Hepatocyte (in vitro differentiated cells): ENCODE results near the gene IGSF11. TPM values are rescaled to one million over a fixed set of nuclear protein-coding genes. Genes with fewer than 3 reads are reported as not detected.

Experiments used
- DNase-seq: peaks from one replicate; pipeline ENCODE4 v3.0.0-alpha.2; 2016; ENCODE audit warnings: low spot score
- H2AFZ ChIP-seq: fragments of 200-600 bp; sonication (generic); 2 replicates; pipeline ENCODE4 v1.6.0; 2016; ENCODE audit warnings: antibody characterized with exemption, mild to moderate bottlenecking
- H3K27ac ChIP-seq: fragments of 200-600 bp; sonication (generic); 2 replicates; pipeline ENCODE4 v1.5.1; 2016; ENCODE audit warnings: mild to moderate bottlenecking
- H3K27me3 ChIP-seq: fragments of 200-600 bp; sonication (generic); 2 replicates; pipeline ENCODE4 v1.6.1; 2016
- H3K36me3 ChIP-seq: fragments of 200-600 bp; sonication (generic); replicated peaks from 2 replicates; pipeline ENCODE4 v1.5.1; 2016; ENCODE audit warnings: low read depth; ENCODE audit not compliant: insufficient read depth
- H3K4me1 ChIP-seq: fragments of 200-600 bp; sonication (generic); 2 replicates; pipeline ENCODE4 v1.5.1; 2016; ENCODE audit warnings: mild to moderate bottlenecking, moderate library complexity; ENCODE audit not compliant: insufficient read depth
- H3K4me2 ChIP-seq: fragments of 200-600 bp; sonication (generic); 2 replicates; pipeline ENCODE4 v1.6.0; 2016
- H3K4me3 ChIP-seq: fragments of 200-600 bp; sonication (generic); 2 replicates; pipeline ENCODE4 v1.5.1; 2016; ENCODE audit warnings: mild to moderate bottlenecking
- H3K79me2 ChIP-seq: fragments of 200-600 bp; sonication (generic); 2 replicates; pipeline ENCODE4 v1.6.0; 2017; ENCODE audit warnings: mild to moderate bottlenecking
- H3K9me2 ChIP-seq: fragments of 200-600 bp; sonication (generic); replicated peaks from 2 replicates; pipeline ENCODE4 v1.6.0; 2017; ENCODE audit warnings: mild to moderate bottlenecking; ENCODE audit not compliant: insufficient read depth
- H3K9me3 ChIP-seq: fragments of 200-600 bp; sonication (generic); 2 replicates; pipeline ENCODE4 v1.5.1; 2016; ENCODE audit warnings: low read depth, mild to moderate bottlenecking
- H4K20me1 ChIP-seq: fragments of 200-600 bp; sonication (generic); 2 replicates; pipeline ENCODE4 v1.6.0; 2016; ENCODE audit warnings: mild to moderate bottlenecking; ENCODE audit not compliant: insufficient read depth, poor library complexity, severe bottlenecking
- EZH2 ChIP-seq: fragments of 200-600 bp; sonication (generic); IDR thresholded peaks from 2 replicates; pipeline ENCODE4 v1.6.1; 2016; ENCODE audit warnings: antibody characterized with exemption, mild to moderate bottlenecking, borderline replicate concordance
- EZH2phosphoT487 ChIP-seq: fragments of 200-600 bp; sonication (generic); IDR thresholded peaks from one replicate; pipeline ENCODE4 v1.6.1; 2018; ENCODE audit warnings: antibody characterized with exemption, mild to moderate bottlenecking, low read depth, moderate library complexity; ENCODE audit not compliant: unreplicated experiment, severe bottlenecking
- WGBS: methylation state at CpG from one replicate; pipeline ENCODE4 v1.1.6; 2016; ENCODE audit warnings: low lambda C conversion rate; ENCODE audit errors: missing lambda C conversion rate; 5-methylcytosine and 5-hydroxymethylcytosine counted together
- polyA plus RNA-seq: library from polyadenylated mRNA; unstranded; fragments of >200 nt; fragmentation: Nextera tagmentation; extraction: Ambion mirVana; gene quantifications from 2 replicates; pipeline ENCODE4 v1.2.1, GENCODE V29; 2016
- total RNA-seq: library from RNA; depleted of rRNA; stranded (reverse); fragments of >200 nt; gene quantifications from 2 replicates; pipeline ENCODE4 v1.2.3, GENCODE V29; 2014
- TF ChIP-seq, protein P1 (sequence below): fragments of 200-600 bp; sonication (generic); IDR thresholded peaks from 2 replicates; pipeline ENCODE4 v1.5.1; 2016; ENCODE audit warnings: antibody characterized with exemption, mild to moderate bottlenecking; ENCODE audit not compliant: poor library complexity

Gene IGSF11
- total and polyA plus RNA-seq, 2 experiments from 2014 or later = 1.0 TPM; not detected in 1

DNA sequence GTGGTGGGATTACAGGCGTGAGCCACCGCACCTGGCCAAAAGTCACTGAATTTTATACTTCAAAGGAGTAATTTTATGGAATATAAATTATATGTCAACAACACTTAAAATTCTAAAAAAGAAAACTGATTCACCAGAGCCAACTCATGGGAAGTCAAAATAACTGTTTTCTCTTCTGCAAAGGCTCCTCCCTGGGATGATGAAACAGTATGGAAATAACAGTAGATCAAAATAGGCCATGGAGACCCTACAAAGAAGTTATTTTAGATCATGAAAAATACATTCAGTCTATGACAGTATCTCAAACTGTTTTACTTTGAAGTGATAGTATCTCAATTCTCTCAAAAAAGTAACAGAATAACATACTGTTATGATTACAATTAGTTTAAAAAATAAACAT, 102.7 kb downstream of the IGSF11 start:
- Histone ChIP-seq H4K20me1 (no peaks in the 10 kb centered on the region), H3K4me3 (no peak overlapping the region), H3K27ac (no peak overlapping the region), H3K79me2 (no peaks in the 10 kb centered on the region), H3K36me3 (no peaks in the 10 kb centered on the region), H3K9me2 (no peaks in the 10 kb centered on the region), H3K4me1 (no peaks in the 10 kb centered on the region), H3K9me3 (no peaks in the 10 kb centered on the region), H3K4me2 (no peak overlapping the region), H2AFZ (no peak overlapping the region), H3K27me3 (no peaks in the 10 kb centered on the region)
- TF ChIP-seq, protein P1, sequence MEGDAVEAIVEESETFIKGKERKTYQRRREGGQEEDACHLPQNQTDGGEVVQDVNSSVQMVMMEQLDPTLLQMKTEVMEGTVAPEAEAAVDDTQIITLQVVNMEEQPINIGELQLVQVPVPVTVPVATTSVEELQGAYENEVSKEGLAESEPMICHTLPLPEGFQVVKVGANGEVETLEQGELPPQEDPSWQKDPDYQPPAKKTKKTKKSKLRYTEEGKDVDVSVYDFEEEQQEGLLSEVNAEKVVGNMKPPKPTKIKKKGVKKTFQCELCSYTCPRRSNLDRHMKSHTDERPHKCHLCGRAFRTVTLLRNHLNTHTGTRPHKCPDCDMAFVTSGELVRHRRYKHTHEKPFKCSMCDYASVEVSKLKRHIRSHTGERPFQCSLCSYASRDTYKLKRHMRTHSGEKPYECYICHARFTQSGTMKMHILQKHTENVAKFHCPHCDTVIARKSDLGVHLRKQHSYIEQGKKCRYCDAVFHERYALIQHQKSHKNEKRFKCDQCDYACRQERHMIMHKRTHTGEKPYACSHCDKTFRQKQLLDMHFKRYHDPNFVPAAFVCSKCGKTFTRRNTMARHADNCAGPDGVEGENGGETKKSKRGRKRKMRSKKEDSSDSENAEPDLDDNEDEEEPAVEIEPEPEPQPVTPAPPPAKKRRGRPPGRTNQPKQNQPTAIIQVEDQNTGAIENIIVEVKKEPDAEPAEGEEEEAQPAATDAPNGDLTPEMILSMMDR = no peak
- no peak for TF ChIP-seq EZH2phosphoT487
- 100% methylated on average over 2 of the region's 2 CpGs for WGBS
- DNase-seq = no peak

DNA sequence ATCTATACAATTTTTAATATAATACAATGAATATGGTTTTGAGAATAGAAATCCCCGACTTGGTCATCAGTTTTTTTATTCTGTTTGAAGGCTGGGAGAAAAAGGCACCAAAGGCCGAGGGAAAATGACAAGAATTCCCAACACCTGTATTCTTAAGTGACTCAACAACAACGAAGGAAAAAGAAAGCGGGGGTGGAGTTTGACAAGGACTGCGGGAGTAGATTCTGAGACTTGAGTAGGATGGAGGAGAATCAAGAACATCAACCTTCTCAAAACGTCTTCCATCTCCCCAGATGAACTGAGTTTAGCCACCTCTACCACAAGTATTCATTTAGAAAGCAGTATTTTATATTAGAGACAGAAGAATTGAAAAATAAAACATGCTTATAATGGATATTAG, 107.2 kb downstream of the IGSF11 start:
- Histone ChIP-seq H3K27ac (no peak overlapping the region), H3K4me1 (no peaks in the 10 kb centered on the region), H3K9me2 (no peaks in the 10 kb centered on the region), H2AFZ (no peak overlapping the region), H3K4me3 (no peak overlapping the region), H3K79me2 (no peaks in the 10 kb centered on the region), H3K27me3 (no peaks in the 10 kb centered on the region), H3K4me2 (no peak overlapping the region), H4K20me1 (no peaks in the 10 kb centered on the region), H3K36me3 (no peaks in the 10 kb centered on the region), H3K9me3 (no peaks in the 10 kb centered on the region)
- DNase-seq = no peak
- WGBS = 93% methylated on average over 6 of the region's 6 CpGs
- no peak for TF ChIP-seq EZH2
- TF ChIP-seq EZH2phosphoT487 = no peak
- TF ChIP-seq, protein P1 = no peak

GRCh38 chr3:118912188-118912587, 122.5 kb downstream of the IGSF11 start:
- TF ChIP-seq, protein P1 = no peak
- no peak for TF ChIP-seq EZH2phosphoT487
- no peak for TF ChIP-seq EZH2
- Histone ChIP-seq H3K27ac (no peak overlapping the region), H3K4me1 (no peaks in the 10 kb centered on the region), H3K4me2 (no peak overlapping the region), H4K20me1 (no peaks in the 10 kb centered on the region), H3K9me3 (no peaks in the 10 kb centered on the region), H3K27me3 (no peaks in the 10 kb centered on the region), H3K79me2 (no peaks in the 10 kb centered on the region), H3K4me3 (no peak overlapping the region), H3K36me3 (no peaks in the 10 kb centered on the region), H3K9me2 (no peaks in the 10 kb centered on the region), H2AFZ (no peak overlapping the region)
- no peak for DNase-seq
- 58% methylated on average over 3 of the region's 3 CpGs for WGBS

GRCh38 chr3:118910332-118910731, 124.3 kb downstream of the IGSF11 start:
- Histone ChIP-seq H3K27ac (no peak overlapping the region), H3K4me1 (no peaks in the 10 kb centered on the region), H3K9me2 (no peaks in the 10 kb centered on the region), H4K20me1 (no peaks in the 10 kb centered on the region), H3K4me3 (no peak overlapping the region), H3K79me2 (no peaks in the 10 kb centered on the region), H3K9me3 (no peaks in the 10 kb centered on the region), H3K27me3 (no peaks in the 10 kb centered on the region), H3K4me2 (no peak overlapping the region), H2AFZ (no peak overlapping the region), H3K36me3 (no peaks in the 10 kb centered on the region)
- 73% methylated on average over 3 of the region's 3 CpGs for WGBS
- no peak for DNase-seq
- TF ChIP-seq EZH2phosphoT487 (no peak), EZH2 (no peak)
- TF ChIP-seq, protein P1 = no peak
